H1 (cell line): ENCODE results near the gene CITED4. TPM values are rescaled to one million over a fixed set of nuclear protein-coding genes. Genes with fewer than 3 reads are reported as not detected.

ENCODE experiments used
- CTCF ChIA-PET: fragments of 300-600 bp; sonication (Branson Sonifier 250); formaldehyde crosslinking; loops from one replicate; lab custom pipeline; 2021; ENCODE audit not compliant: partially characterized antibody; lab: Charles Lee
- POLR2A ChIA-PET: fragments of 300-600 bp; sonication (Branson Sonifier 250); formaldehyde crosslinking; loops from one replicate; lab custom pipeline; 2021; ENCODE audit warnings: inconsistent platforms; ENCODE audit not compliant: partially characterized antibody; lab: Charles Lee
- DNase-seq, 2 experiments: peaks; one replicate each; pipeline versions ENCODE4 v3.0.0 to v3.0.0-alpha.2; 2010 to 2022; ENCODE audit warnings: low spot score in 2 of 2, low read depth in 1 of 2, mixed read lengths in 1 of 2
- FAIRE-seq: peaks from 2 replicates; lab custom pipeline; 2011; peaks lifted over from hg19 to GRCh38; lab: Jason Lieb, UNC
- H2AFZ ChIP-seq: 2 replicates; pipeline ENCODE4 v1.8.1; 2012; ENCODE audit warnings: low read length, inconsistent platforms
- H2AK5ac ChIP-seq: 2 replicates; pipeline ENCODE4 v1.6.1; 2013; ENCODE audit warnings: low read depth, low read length
- H2BK120ac ChIP-seq: replicated peaks from 2 replicates; pipeline ENCODE3; 2013; ENCODE audit warnings: low read depth, low read length, inconsistent platforms
- H2BK12ac ChIP-seq: 2 replicates; pipeline ENCODE4 v1.6.1; 2013; ENCODE audit warnings: low read depth, low read length
- H2BK15ac ChIP-seq: 2 replicates; pipeline ENCODE4 v1.6.1; 2013; ENCODE audit warnings: low read length
- H2BK20ac ChIP-seq: 2 replicates; pipeline ENCODE4 v1.6.1; 2013; ENCODE audit warnings: low read length
- H2BK5ac ChIP-seq: 2 replicates; pipeline ENCODE4 v1.6.1; 2013; ENCODE audit warnings: low read depth, low read length
- H3K14ac ChIP-seq: 2 replicates; pipeline ENCODE4 v1.6.1; 2013; ENCODE audit warnings: inconsistent platforms; ENCODE audit not compliant: insufficient read length
- H3K18ac ChIP-seq: 2 replicates; pipeline ENCODE4 v1.6.1; 2013; ENCODE audit warnings: low read length; ENCODE audit errors: extremely low read depth
- H3K23ac ChIP-seq: 2 replicates; pipeline ENCODE4 v1.6.1; 2013; ENCODE audit warnings: inconsistent platforms; ENCODE audit not compliant: insufficient read length
- H3K23me2 ChIP-seq: 2 replicates; pipeline ENCODE4 v1.6.1; 2013; ENCODE audit warnings: low read depth, low read length
- H3K27ac ChIP-seq: 2 replicates; pipeline ENCODE4 v1.6.1; 2011; ENCODE audit warnings: low read depth, low read length, inconsistent platforms
- H3K27me3 ChIP-seq, 4 experiments: replicated peaks in 1 of 4; 1 replicate in 1 of 4; 2 replicates in 3 of 4; pipeline versions ENCODE4 v1.6.1 to v1.8.1; 2011 to 2013; ENCODE audit warnings: low read length in 3 of 4, mild to moderate bottlenecking in 3 of 4, inconsistent platforms in 2 of 4, mixed read lengths in 2 of 4, moderate library complexity in 1 of 4; ENCODE audit not compliant: control insufficient read depth in 3 of 4, insufficient read depth in 3 of 4; ENCODE audit errors: extremely low read depth in 1 of 4
- H3K36me3 ChIP-seq, 4 experiments: 2 replicates each; pipeline versions ENCODE4 v1.6.1 to v1.8.1; 2011 to 2013; ENCODE audit warnings: mild to moderate bottlenecking in 4 of 4, low read length in 3 of 4, moderate library complexity in 2 of 4, control low read depth in 1 of 4, inconsistent platforms in 1 of 4; ENCODE audit not compliant: insufficient read depth in 4 of 4, control insufficient read depth in 2 of 4
- H3K4ac ChIP-seq: replicated peaks from 2 replicates; pipeline ENCODE3; 2013; ENCODE audit warnings: low read length, low read depth, mixed read lengths, inconsistent platforms; ENCODE audit not compliant: insufficient read length
- H3K4me1 ChIP-seq, 4 experiments: replicated peaks in 1 of 4; 1 replicate in 1 of 4; 2 replicates in 3 of 4; pipeline versions ENCODE4 v1.6.1 to v1.8.1; 2011 to 2013; ENCODE audit warnings: low read length in 3 of 4, inconsistent platforms in 2 of 4, mixed read lengths in 1 of 4; ENCODE audit not compliant: insufficient read depth in 4 of 4, control insufficient read depth in 3 of 4
- H3K4me2 ChIP-seq, 2 experiments: 2 replicates each; pipeline versions ENCODE4 v1.6.1 to v1.8.1; 2011 to 2013; ENCODE audit warnings: low read depth in 2 of 2, low read length in 2 of 2, control low read depth in 1 of 2, inconsistent platforms in 1 of 2, mild to moderate bottlenecking in 1 of 2; ENCODE audit not compliant: insufficient read depth in 1 of 2
- H3K4me3 ChIP-seq, 4 experiments: fragments of 200-600, 300-600 bp in 1 of 4; sonication (generic), shearing (Covaris generic), sonication (Bioruptor Twin) in 1 of 4; 2 replicates each; pipeline versions ENCODE4 v1.5.1 to v1.8.1; 2011 to 2016; ENCODE audit warnings: low read length in 4 of 4, low read depth in 3 of 4, control low read depth in 2 of 4, inconsistent platforms in 2 of 4, mild to moderate bottlenecking in 2 of 4, mixed read lengths in 1 of 4, moderate library complexity in 1 of 4; ENCODE audit not compliant: insufficient read depth in 2 of 4; ENCODE audit errors: extremely low read depth in 1 of 4
- H3K56ac ChIP-seq: replicated peaks from 2 replicates; pipeline ENCODE3; 2013; ENCODE audit warnings: low read depth, mild to moderate bottlenecking, mixed read lengths, low read length, inconsistent platforms; ENCODE audit not compliant: insufficient read length
- H3K79me1 ChIP-seq: 2 replicates; pipeline ENCODE4 v1.6.1; 2013; ENCODE audit warnings: low read depth, low read length, control low read depth
- H3K79me2 ChIP-seq, 2 experiments: 2 replicates each; pipeline versions ENCODE4 v1.6.1 to v1.8.1; 2012 to 2013; ENCODE audit warnings: low read length in 2 of 2, mild to moderate bottlenecking in 2 of 2, inconsistent platforms in 1 of 2; ENCODE audit not compliant: insufficient read depth in 2 of 2, control insufficient read depth in 1 of 2
- H3K9ac ChIP-seq, 4 experiments: replicated peaks in 1 of 4; 1 replicate in 1 of 4; 2 replicates in 3 of 4; pipeline versions ENCODE4 v1.6.1 to v1.8.1; 2011 to 2013; ENCODE audit warnings: low read depth in 3 of 4, low read length in 3 of 4, control low read depth in 2 of 4, mild to moderate bottlenecking in 2 of 4, moderate library complexity in 2 of 4, inconsistent platforms in 1 of 4; ENCODE audit errors: extremely low read depth in 1 of 4
- H3K9me3 ChIP-seq, 2 experiments: 2 replicates each; pipeline versions ENCODE4 v1.6.1 to v1.8.1; 2012 to 2013; ENCODE audit warnings: mild to moderate bottlenecking in 2 of 2, moderate library complexity in 2 of 2, control low read depth in 1 of 2, inconsistent platforms in 1 of 2, low read depth in 1 of 2, low read length in 1 of 2, mixed read lengths in 1 of 2; ENCODE audit not compliant: insufficient read depth in 2 of 2
- H4K20me1 ChIP-seq, 2 experiments: replicated peaks in 1 of 2; 2 replicates each; pipeline versions ENCODE3 to v1.8.1; 2011 to 2013; ENCODE audit warnings: inconsistent platforms in 2 of 2, low read length in 2 of 2, mild to moderate bottlenecking in 1 of 2; ENCODE audit not compliant: insufficient read depth in 2 of 2, control insufficient read depth in 1 of 2
- H4K5ac ChIP-seq: 2 replicates; pipeline ENCODE4 v1.6.1; 2013; ENCODE audit warnings: low read length, low read depth, mixed read lengths, inconsistent platforms; ENCODE audit not compliant: insufficient read length
- H4K8ac ChIP-seq: 2 replicates; pipeline ENCODE4 v1.8.0; 2013; ENCODE audit warnings: mild to moderate bottlenecking, moderate library complexity, low read length, inconsistent platforms; ENCODE audit not compliant: insufficient read depth; ENCODE audit errors: extremely low read depth
- H4K91ac ChIP-seq: replicated peaks from 2 replicates; pipeline ENCODE3; 2013; ENCODE audit warnings: low read length, mixed read lengths, inconsistent platforms; ENCODE audit not compliant: insufficient read length
- BRCA1 ChIP-seq: IDR thresholded peaks from 2 replicates; pipeline ENCODE4 v1.6.1; 2012; ENCODE audit warnings: low read depth, low read length, improper control_type of control experiment
- CREB1 ChIP-seq: IDR thresholded peaks from 2 replicates; pipeline ENCODE4 v1.6.1; 2012; ENCODE audit warnings: inconsistent platforms
- HDAC2 ChIP-seq, 2 experiments: fragments of 300-600 bp in 1 of 2; sonication (generic) in 1 of 2; IDR thresholded peaks; 2 replicates each; pipeline ENCODE4 v1.6.1; 2011 to 2012; ENCODE audit warnings: low read depth in 2 of 2, low read length in 2 of 2, mild to moderate bottlenecking in 2 of 2, moderate library complexity in 2 of 2, borderline replicate concordance in 1 of 2, inconsistent platforms in 1 of 2
- HDAC6 ChIP-seq: IDR thresholded peaks from one replicate; pipeline ENCODE4 v1.7.1; 2012; ENCODE audit warnings: low read depth, mild to moderate bottlenecking, inconsistent platforms, low read length, moderate library complexity
- KDM4A ChIP-seq: IDR thresholded peaks from one replicate; pipeline ENCODE4 v1.7.1; 2012; ENCODE audit warnings: low read depth, mild to moderate bottlenecking, moderate library complexity, low read length, inconsistent platforms; ENCODE audit not compliant: severe bottlenecking
- NANOG ChIP-seq: IDR thresholded peaks from 2 replicates; pipeline ENCODE4 v1.6.1; 2011; ENCODE audit warnings: low read length, low read depth, mild to moderate bottlenecking, inconsistent platforms; ENCODE audit not compliant: insufficient read depth, poor library complexity, severe bottlenecking
- PHF8 ChIP-seq: fragments of 200-600 bp; sonication (generic); conservative IDR thresholded peaks from 2 replicates; pipeline ENCODE4 v1.7.1; 2012; ENCODE audit warnings: low read depth, mild to moderate bottlenecking, inconsistent platforms, low read length, moderate library complexity
- SIRT6 ChIP-seq: IDR thresholded peaks from one replicate; pipeline ENCODE4 v1.7.1; 2012; ENCODE audit warnings: low read length, inconsistent platforms
- SP4 ChIP-seq: IDR thresholded peaks from 2 replicates; pipeline ENCODE4 v1.6.1; 2012; ENCODE audit warnings: low read length, inconsistent platforms
- WGBS, 2 experiments: shearing (Covaris generic) in 1 of 2; methylation state at CpG; one replicate each; pipeline versions ENCODE4 v1.1.6 to v1.1.7; 2013 to 2015; ENCODE audit warnings: low lambda C conversion rate in 2 of 2, mixed read lengths in 2 of 2, inconsistent platforms in 1 of 2, low coverage in 1 of 2, missing lambda C conversion rate in 1 of 2; ENCODE audit not compliant: insufficient replicate concordance in 2 of 2, insufficient coverage in 1 of 2, insufficient read length in 1 of 2; ENCODE audit errors: extremely low coverage in 1 of 2, missing lambda C conversion rate in 1 of 2; 5-methylcytosine and 5-hydroxymethylcytosine counted together
- polyA plus RNA-seq, 7 experiments: library from polyadenylated mRNA; depleted of rRNA in 3 of 7; stranded (reverse) in 5 of 7; unstranded in 2 of 7; fragments of >200 nt in 5 of 7; fragments of 200-250 nt in 2 of 7; gene quantifications; 1 replicate in 5 of 7; 2 replicates in 1 of 7; 4 replicates in 1 of 7; pipeline versions ENCODE4 v1.2.1 to v1.2.3, GENCODE V29; 2011 to 2013; ENCODE audit warnings: missing spikeins in 2 of 7, mixed read lengths in 2 of 7
- total RNA-seq: library from RNA; stranded (reverse); fragmentation: NEBNext Ultra II Directional; extraction: Animal tissue kit (Norgen Biotek cat#: 25700); gene quantifications from 2 replicates; pipeline ENCODE4 v1.2.1, GENCODE V29; 2021

The CITED4 gene
- total and polyA plus RNA-seq, 2 of the 8 experiments (the other 6 are each of a cell fraction or from before 2014, with no cell fraction given): 5.4 to 16.3 TPM

DNA sequence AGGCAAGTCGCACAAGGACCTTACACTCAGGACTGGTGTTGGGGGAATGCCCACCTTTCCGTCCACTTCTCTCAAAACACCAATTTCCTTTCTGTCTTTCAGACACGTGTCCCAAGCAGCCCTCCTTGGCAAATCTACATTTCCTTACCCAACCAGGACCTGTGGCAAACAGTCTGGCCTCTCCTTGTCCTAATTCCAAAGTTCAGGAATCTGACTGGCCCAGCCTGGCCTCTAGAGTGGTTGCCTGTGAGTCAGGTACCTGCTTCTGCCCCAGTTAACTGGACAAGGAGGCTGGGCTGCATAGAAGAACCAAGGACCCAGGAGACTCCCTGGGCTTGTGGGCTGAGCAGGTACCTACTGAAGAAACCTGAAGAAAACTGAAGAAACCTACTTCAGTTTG lies 34.3 kb upstream of the CITED4 start:
- H2BK5ac ChIP-seq: no peak overlapping the region
- H3K4ac ChIP-seq: no peak overlapping the region
- no peaks in the 10 kb centered on the region for H3K79me2 ChIP-seq
- no peak overlapping the region for H2AK5ac ChIP-seq
- 92% methylated on average over 3 of the region's 3 CpGs; no CpG with 5 or more reads in 1 of the 2 experiments for WGBS, 2 experiments
- H3K4me2 ChIP-seq: no peak overlapping the region
- H3K4me1 ChIP-seq: peaks cover 0 to 8% (median 0%) of the 10 kb centered on the region in 4 experiments; a peak in 3 of 7 replicates
- H4K5ac ChIP-seq: no peak overlapping the region
- no peaks in the 10 kb centered on the region for H4K20me1 ChIP-seq
- H3K4me3 ChIP-seq: no peak overlapping the region
- H4K8ac ChIP-seq: no peak overlapping the region
- POLR2A ChIA-PET: no interaction called here
- H3K27ac ChIP-seq: no peak overlapping the region
- no peak overlapping the region for H2BK15ac ChIP-seq
- no peaks in the 10 kb centered on the region for H3K23me2 ChIP-seq
- no peak overlapping the region for H3K18ac ChIP-seq
- no peaks in the 10 kb centered on the region for H3K27me3 ChIP-seq
- FAIRE-seq (no peak), DNase-seq (no peak)
- no peak overlapping the region for H3K56ac ChIP-seq
- H3K9me3 ChIP-seq: peaks cover 15% of the 10 kb centered on the region in 2 experiments; a peak in 3 of 4 replicates
- no peak overlapping the region for H2BK12ac ChIP-seq
- H2AFZ ChIP-seq: no peak overlapping the region; the same call in 1 of the 2 replicates
- no peak overlapping the region for H2BK20ac ChIP-seq
- TF ChIP-seq CREB1 (no peak), HDAC6 (no peak), SP4 (no peak), KDM4A (no peak), PHF8 (no peak), NANOG (no peak), SIRT6 (no peak), BRCA1 (no peak), HDAC2 (IDR thresholded peaks at IDR 0.05; ENCODE audit: borderline replicate concordance in 1 of 2, low read depth in 2 of 2, low read length in 2 of 2) (no peak)
- H3K9ac ChIP-seq: no peak overlapping the region
- no peak overlapping the region for H3K14ac ChIP-seq
- H3K23ac ChIP-seq: no peak overlapping the region
- H2BK120ac ChIP-seq: no peak overlapping the region
- no peak overlapping the region for H4K91ac ChIP-seq
- no peaks in the 10 kb centered on the region for H3K36me3 ChIP-seq
- H3K79me1 ChIP-seq: no peaks in the 10 kb centered on the region
- CTCF ChIA-PET: interaction anchor here (0.6 to 1.2 kb wide), 3 partner anchors 11 to 27 kb away, joined by 3 read pairs; no protein-coding TSS in a partner anchor
